Measurements from ENCODE around the gene MRC1. TPM values are rescaled to one million over a fixed set of nuclear protein-coding genes. Genes with fewer than 3 reads are reported as not detected.

The MRC1 gene
- polyA plus RNA-seq, 1 donor from 2014 or later, result not detected

GRCh38 chr10:17847585-17848296 is 38.6 kb downstream of the MRC1 start:
- Mint-ChIP-seq H3K36me3 (no peaks in the 10 kb centered on the region), H3K27ac (no peak overlapping the region), H3K27me3 (peaks cover 3% of the 10 kb centered on the region), H3K9me3 (no peaks in the 10 kb centered on the region), H3K4me3 (no peak overlapping the region), H3K4me1 (peaks cover 0 to 2% (median 0%) of the 10 kb centered on the region in 3 donors)

GRCh38 chr10:17848646-17849045 is 39.5 kb downstream of the MRC1 start:
- H3K4me3 Mint-ChIP-seq, result no peak overlapping the region

GRCh38 chr10:17850501-17850900 is 41.4 kb downstream of the MRC1 start:
- Mint-ChIP-seq H3K36me3 (no peaks in the 10 kb centered on the region), H3K9me3 (no peaks in the 10 kb centered on the region), H3K4me1 (peaks cover 0 to 2% (median 0%) of the 10 kb centered on the region in 3 donors), H3K27me3 (peaks cover 3% of the 10 kb centered on the region), H3K4me3 (no peak overlapping the region), H3K27ac (no peak overlapping the region)

More at GRCh38 chr10:17848646-17849045, 39.5 kb downstream of the MRC1 start:
- Mint-ChIP-seq H3K27ac (no peak overlapping the region), H3K27me3 (peaks cover 3% of the 10 kb centered on the region), H3K36me3 (no peaks in the 10 kb centered on the region), H3K4me1 (peaks cover 0 to 2% (median 0%) of the 10 kb centered on the region in 3 donors), H3K9me3 (no peaks in the 10 kb centered on the region)

- H3K27ac Mint-ChIP-seq, result no peak overlapping the region
These were observed 42.5 kb downstream of the MRC1 start for GRCh38 chr10:17851611-17852010.

GRCh38 chr10:17854044-17854652 is 45.0 kb downstream of the MRC1 start:
- Mint-ChIP-seq H3K4me3 (peak overlapping the region in 1 of 4 donors; percentile 5), H3K9me3 (no peaks in the 10 kb centered on the region), H3K27ac (no peak overlapping the region), H3K4me1 (peaks cover 0 to 2% (median 0%) of the 10 kb centered on the region in 3 donors), H3K27me3 (peaks cover 5% of the 10 kb centered on the region), H3K36me3 (no peaks in the 10 kb centered on the region)

More at GRCh38 chr10:17851611-17852010, 42.5 kb downstream of the MRC1 start:
- peaks cover 8% of the 10 kb centered on the region for H3K27me3 Mint-ChIP-seq
- peaks cover 0 to 2% (median 0%) of the 10 kb centered on the region in 3 donors for H3K4me1 Mint-ChIP-seq
- no peak overlapping the region for H3K4me3 Mint-ChIP-seq
- H3K9me3 Mint-ChIP-seq, result no peaks in the 10 kb centered on the region
- H3K36me3 Mint-ChIP-seq, result no peaks in the 10 kb centered on the region

GRCh38 chr10:17857040-17857439 is 47.9 kb downstream of the MRC1 start:
- Mint-ChIP-seq H3K4me3 (no peak overlapping the region), H3K27me3 (peaks cover 7% of the 10 kb centered on the region)

GRCh38 chr10:17859492-17860156 is 50.5 kb downstream of the MRC1 start:
- H3K4me1 Mint-ChIP-seq, result peaks cover 0 to 3% (median 0%) of the 10 kb centered on the region in 3 donors
- H3K27ac Mint-ChIP-seq, result no peak overlapping the region
- no peaks in the 10 kb centered on the region for H3K9me3 Mint-ChIP-seq
- H3K27me3 Mint-ChIP-seq, result peaks cover 9% of the 10 kb centered on the region
- no peaks in the 10 kb centered on the region for H3K36me3 Mint-ChIP-seq
- H3K4me3 Mint-ChIP-seq, result no peak overlapping the region

More at GRCh38 chr10:17857040-17857439, 47.9 kb downstream of the MRC1 start:
- H3K4me1 Mint-ChIP-seq, result peaks cover 0 to 3% (median 0%) of the 10 kb centered on the region in 3 donors
- no peak overlapping the region for H3K27ac Mint-ChIP-seq
- H3K9me3 Mint-ChIP-seq, result no peaks in the 10 kb centered on the region
- H3K36me3 Mint-ChIP-seq, result no peaks in the 10 kb centered on the region

GRCh38 chr10:17861760-17862159 is 52.6 kb downstream of the MRC1 start:
- H3K36me3 Mint-ChIP-seq, result no peaks in the 10 kb centered on the region

GRCh38 chr10:17865351-17865750 is 56.2 kb downstream of the MRC1 start:
- H3K4me1 Mint-ChIP-seq, result no peaks in the 10 kb centered on the region
- no peaks in the 10 kb centered on the region for H3K36me3 Mint-ChIP-seq
- H3K4me3 Mint-ChIP-seq, result no peak overlapping the region
- H3K9me3 Mint-ChIP-seq, result peaks cover 0 to 2% (median 0%) of the 10 kb centered on the region in 3 donors
- peaks cover 2% of the 10 kb centered on the region for H3K27me3 Mint-ChIP-seq
- no peak overlapping the region for H3K27ac Mint-ChIP-seq

More at GRCh38 chr10:17861760-17862159, 52.6 kb downstream of the MRC1 start:
- H3K9me3 Mint-ChIP-seq, result no peaks in the 10 kb centered on the region
- no peak overlapping the region for H3K27ac Mint-ChIP-seq
- H3K4me1 Mint-ChIP-seq, result peaks cover 0 to 3% (median 0%) of the 10 kb centered on the region in 3 donors
- peak overlapping the region in 1 of 4 donors; percentile 49 for H3K4me3 Mint-ChIP-seq
- peaks cover 4% of the 10 kb centered on the region for H3K27me3 Mint-ChIP-seq

GRCh38 chr10:17866346-17866745 is 57.2 kb downstream of the MRC1 start:
- H3K9me3 Mint-ChIP-seq, result peaks cover 0 to 2% (median 2%) of the 10 kb centered on the region in 3 donors
- H3K36me3 Mint-ChIP-seq, result no peaks in the 10 kb centered on the region
- H3K4me3 Mint-ChIP-seq, result no peak overlapping the region
- H3K27ac Mint-ChIP-seq, result peak overlapping the region in 1 of 3 donors; percentile 43
- H3K4me1 Mint-ChIP-seq, result no peaks in the 10 kb centered on the region
- H3K27me3 Mint-ChIP-seq, result peaks cover 2% of the 10 kb centered on the region

- Mint-ChIP-seq H3K4me3 (no peak overlapping the region), H3K27me3 (peaks cover 2% of the 10 kb centered on the region), H3K4me1 (no peaks in the 10 kb centered on the region), H3K27ac (no peak overlapping the region), H3K9me3 (peaks cover 0 to 2% (median 2%) of the 10 kb centered on the region in 3 donors), H3K36me3 (no peaks in the 10 kb centered on the region)
These were observed 57.9 kb downstream of the MRC1 start for GRCh38 chr10:17867056-17867455.

GRCh38 chr10:17871036-17871435 is 61.9 kb downstream of the MRC1 start:
- Mint-ChIP-seq H3K9me3 (peaks cover 0 to 2% (median 2%) of the 10 kb centered on the region in 3 donors), H3K27ac (no peak overlapping the region), H3K4me3 (no peak overlapping the region), H3K36me3 (no peaks in the 10 kb centered on the region), H3K4me1 (no peaks in the 10 kb centered on the region), H3K27me3 (no peaks in the 10 kb centered on the region)

- Mint-ChIP-seq H3K27me3 (no peaks in the 10 kb centered on the region), H3K4me3 (no peak overlapping the region), H3K27ac (no peak overlapping the region), H3K9me3 (peaks cover 0 to 2% (median 2%) of the 10 kb centered on the region in 3 donors), H3K4me1 (no peaks in the 10 kb centered on the region), H3K36me3 (no peaks in the 10 kb centered on the region)
These were observed 63.3 kb downstream of the MRC1 start for GRCh38 chr10:17872191-17873091.

GRCh38 chr10:17873946-17874345 is 64.8 kb downstream of the MRC1 start:
- H3K27ac Mint-ChIP-seq, result no peak overlapping the region
- no peaks in the 10 kb centered on the region for H3K36me3 Mint-ChIP-seq
- no peak overlapping the region for H3K4me3 Mint-ChIP-seq
- no peaks in the 10 kb centered on the region for H3K4me1 Mint-ChIP-seq
- peaks cover 0 to 2% (median 0%) of the 10 kb centered on the region in 3 donors for H3K9me3 Mint-ChIP-seq
- H3K27me3 Mint-ChIP-seq, result no peaks in the 10 kb centered on the region
